Suppressor macrophage treated with lipopolysaccharide for 1 hour (primary cell): ENCODE measurements around the gene SEC24D.
A peak's percentile ranks its signal among the peaks of the same experiment; 100 is the strongest.
"Not testable (repeated sequence)": the region's sequence is repeated elsewhere in the genome, so short reads cannot be mapped to it uniquely, and the experiment has no call there.

Source experiments
- DNase-seq, 3 donors: peaks; one replicate each; pipeline ENCODE4 v3.0.0-alpha.2; 2020 to 2022

SEC24D gene

DNA sequence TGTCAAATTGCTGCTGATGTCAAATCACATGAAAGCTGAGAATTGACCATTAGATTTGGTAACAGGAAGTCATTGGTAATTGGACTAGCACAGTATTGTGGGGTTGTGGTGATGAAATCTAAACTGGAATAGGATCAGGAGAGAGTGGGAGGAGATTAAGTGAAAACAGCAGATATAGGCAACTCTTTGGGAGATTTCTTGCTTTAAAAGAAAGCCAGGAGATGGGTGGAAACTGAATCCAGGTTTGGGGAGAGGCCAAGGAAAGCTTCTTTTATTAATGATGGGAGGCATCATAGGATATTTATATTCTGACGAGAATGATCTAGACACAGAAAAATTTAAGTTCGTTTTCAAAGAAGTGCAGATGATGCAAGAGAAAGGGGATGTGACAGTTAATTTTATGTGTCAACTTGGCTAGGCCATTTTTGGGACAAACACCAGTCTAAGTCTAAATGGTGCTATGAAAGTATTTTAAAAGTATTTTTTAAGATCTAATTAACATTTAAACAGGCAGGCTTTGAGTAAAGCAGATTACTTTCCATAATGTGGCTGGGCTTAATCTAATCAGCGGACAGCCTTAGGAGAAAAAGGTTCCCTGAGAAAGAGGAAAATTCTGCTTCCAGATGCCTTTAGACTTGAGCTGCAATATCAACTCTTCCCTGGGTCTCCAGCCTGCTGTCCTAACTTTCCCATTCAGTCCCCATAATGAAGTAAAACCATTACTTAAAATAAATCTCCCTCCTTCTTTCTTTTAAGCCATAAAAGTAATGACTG, 24.7 kb downstream of the SEC24D start:
- DNase-seq = peak; percentile 62 to 89 (median 63)

DNA sequence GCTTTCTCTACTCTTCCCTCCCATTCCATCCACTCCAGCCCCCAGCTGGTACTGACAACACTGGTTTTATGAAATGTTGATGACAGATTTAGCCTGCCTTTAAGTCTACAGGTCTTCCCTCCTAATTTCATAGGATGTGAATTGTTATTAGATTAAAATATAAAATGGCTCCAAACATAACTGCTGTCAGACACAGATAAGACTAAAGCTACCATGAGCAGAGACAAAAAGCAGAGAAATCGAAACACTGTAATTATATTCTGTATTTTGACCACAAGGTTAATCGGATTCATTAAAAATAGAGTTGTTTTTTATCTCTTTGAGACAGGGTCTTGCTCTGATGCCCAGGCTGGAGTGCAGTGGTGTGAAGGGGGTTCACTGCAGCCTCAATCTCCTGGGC, 28.3 kb downstream of the SEC24D start:
- DNase-seq = no peak

DNA sequence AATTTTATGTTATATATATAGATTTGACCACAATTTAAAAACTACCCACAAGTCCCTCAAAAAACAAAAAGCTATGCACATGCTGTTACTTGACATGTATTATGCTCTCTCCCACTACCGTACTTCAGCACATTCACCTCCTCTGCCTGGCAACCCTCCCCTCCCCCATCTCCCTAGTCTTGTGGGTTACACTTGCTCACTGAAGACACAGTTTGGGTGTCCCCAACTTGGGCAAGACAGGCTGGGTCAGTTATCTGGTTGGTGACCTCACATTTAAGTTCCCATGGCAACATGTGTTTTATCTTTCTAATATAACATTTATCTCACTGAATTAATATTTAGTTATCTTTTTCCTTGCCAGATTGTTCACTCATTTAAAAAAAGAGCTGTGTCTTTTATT, 32.7 kb downstream of the SEC24D start:
- no peak for DNase-seq

GRCh38 chr4:118801895-118802575, 33.9 kb downstream of the SEC24D start:
- DNase-seq = no peak

GRCh38 chr4:118799231-118799942, 36.5 kb downstream of the SEC24D start:
- DNase-seq = no peak

DNA sequence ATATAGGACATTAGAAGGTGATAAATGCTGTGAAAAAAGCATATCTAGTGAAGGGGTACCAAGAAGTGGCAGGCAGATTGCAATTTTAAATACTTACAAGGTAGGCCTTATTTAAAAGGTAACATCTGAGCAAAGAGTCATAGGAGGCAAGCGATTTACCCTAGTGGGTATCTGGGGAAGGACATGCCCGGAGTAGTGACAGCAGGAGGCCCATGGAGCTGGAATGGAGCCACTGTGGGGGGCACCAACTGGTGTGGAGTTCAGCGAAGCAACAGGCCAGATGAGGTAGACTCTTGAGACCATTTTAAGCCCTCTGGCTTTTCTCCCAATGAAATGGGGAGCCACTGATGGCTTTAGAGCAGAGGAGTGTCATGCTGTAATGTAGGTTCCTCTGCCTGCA, 37.3 kb downstream of the SEC24D start:
- no peak for DNase-seq

DNA sequence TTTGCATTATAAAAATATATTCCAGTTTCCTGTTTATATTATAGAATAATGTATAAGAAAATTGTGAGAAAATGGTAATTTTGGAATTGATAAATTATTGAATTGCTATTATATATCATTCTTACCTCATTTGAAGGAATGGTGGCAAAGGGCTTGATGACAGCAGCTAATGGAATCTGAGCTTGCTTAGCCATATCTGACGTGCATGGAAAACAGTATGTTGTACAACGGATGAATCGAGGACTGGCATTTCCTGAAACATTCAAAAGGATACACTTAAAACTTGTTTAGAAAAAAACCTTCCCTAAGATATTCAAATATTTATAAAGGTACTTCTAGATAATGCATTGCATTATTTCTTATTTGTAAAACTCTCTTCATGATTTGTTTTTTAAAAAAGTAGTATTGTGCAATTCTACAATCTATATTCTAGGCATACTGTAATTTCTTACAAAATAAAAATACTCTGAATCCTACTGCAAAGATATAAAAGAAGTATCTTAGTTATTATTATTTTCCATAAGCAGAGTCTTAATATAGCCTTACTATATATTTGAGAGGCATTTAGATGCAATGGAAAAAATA, 38.3 kb downstream of the SEC24D start:
- no peak for DNase-seq

DNA sequence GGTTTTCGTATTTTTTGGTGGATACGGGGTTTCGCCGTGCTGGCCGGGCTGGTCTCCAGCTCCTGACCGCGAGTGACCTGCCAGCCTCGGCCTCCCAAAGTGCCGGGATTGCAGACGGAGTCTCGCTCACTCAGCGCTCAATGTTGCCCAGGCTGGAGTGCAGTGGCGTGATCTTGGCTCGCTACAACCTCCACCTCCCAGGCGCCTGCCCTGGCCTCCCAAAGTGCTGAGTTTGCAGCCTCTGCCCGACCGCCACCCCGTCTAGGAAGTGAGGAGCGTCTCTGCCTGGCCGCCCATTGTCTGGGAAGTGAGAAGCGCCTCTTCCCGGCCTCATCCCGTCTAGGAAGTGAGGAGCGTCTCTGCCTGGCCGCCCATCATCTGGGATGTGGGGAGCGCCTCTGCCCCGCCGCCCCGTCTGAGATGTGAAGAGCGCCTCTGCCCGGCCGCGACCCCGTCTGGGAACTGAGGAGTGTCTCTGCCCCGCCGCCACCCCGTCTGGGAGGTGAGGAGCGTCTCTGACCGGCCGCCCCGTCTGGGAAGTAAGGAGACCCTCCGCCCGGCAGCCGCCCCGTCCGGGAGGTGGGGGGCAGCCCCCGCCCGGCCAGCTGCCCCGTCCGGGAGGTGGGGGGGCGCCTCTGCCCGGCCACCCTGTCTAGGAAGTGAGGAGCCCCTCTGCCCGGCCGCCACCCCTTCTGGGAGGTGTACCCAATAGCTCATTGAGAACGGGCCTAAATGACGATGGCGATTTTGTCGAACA, 44.1 kb downstream of the SEC24D start:
- not testable (repeated sequence) for DNase-seq

- no peak for DNase-seq
Measured at GRCh38 chr4:118790544-118790943, 45.4 kb downstream of the SEC24D start.

GRCh38 chr4:118788911-118789310, 47.0 kb downstream of the SEC24D start:
- no peak for DNase-seq

GRCh38 chr4:118787844-118788380, 48.0 kb downstream of the SEC24D start:
- no peak for DNase-seq

- no peak for DNase-seq
Measured at GRCh38 chr4:118784776-118785175, 51.1 kb downstream of the SEC24D start.

DNA sequence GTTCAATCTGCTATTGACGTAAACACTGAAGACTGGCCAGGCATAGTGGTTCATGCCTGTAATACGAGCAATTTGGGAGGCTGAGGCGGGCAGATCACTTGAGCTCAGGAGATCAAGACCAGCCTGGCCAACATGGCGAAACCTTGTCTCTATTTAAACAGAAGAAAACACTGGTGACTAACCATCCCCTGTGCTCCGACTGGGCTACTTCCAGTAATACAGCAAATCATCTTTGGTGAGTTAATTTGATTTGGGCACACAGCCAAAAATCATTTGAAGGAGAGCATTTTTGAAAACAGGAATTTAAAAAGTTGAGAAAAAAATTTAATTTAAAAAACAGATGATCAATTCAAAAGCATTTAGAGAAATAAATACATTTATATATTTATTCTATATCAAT, 52.0 kb downstream of the SEC24D start:
- DNase-seq = no peak

- DNase-seq = not testable (repeated sequence)
Measured at GRCh38 chr4:118782886-118783285, 53.0 kb downstream of the SEC24D start.

DNA sequence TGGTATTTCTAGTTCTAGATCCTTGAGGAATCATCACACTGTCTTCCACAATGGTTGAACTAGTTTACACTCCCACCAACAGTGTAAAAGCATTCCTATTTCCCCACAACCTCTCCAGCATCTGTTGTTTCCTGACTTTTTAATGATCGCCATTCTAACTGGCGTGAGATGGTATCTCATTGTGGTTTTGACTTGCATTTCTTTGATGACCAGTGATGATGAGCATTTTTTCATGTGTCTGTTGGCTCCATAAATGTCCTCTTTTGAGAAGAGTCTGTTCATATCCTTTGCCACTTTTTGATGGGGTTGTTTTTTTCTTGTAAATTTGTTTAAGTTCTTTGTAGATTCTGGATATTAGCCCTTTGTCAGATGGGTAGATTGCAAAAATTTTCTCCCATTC, 58.3 kb downstream of the SEC24D start:
- DNase-seq = not testable (repeated sequence)

- DNase-seq = not testable (repeated sequence)
Measured at GRCh38 chr4:118776955-118777640, 58.8 kb downstream of the SEC24D start.

DNA sequence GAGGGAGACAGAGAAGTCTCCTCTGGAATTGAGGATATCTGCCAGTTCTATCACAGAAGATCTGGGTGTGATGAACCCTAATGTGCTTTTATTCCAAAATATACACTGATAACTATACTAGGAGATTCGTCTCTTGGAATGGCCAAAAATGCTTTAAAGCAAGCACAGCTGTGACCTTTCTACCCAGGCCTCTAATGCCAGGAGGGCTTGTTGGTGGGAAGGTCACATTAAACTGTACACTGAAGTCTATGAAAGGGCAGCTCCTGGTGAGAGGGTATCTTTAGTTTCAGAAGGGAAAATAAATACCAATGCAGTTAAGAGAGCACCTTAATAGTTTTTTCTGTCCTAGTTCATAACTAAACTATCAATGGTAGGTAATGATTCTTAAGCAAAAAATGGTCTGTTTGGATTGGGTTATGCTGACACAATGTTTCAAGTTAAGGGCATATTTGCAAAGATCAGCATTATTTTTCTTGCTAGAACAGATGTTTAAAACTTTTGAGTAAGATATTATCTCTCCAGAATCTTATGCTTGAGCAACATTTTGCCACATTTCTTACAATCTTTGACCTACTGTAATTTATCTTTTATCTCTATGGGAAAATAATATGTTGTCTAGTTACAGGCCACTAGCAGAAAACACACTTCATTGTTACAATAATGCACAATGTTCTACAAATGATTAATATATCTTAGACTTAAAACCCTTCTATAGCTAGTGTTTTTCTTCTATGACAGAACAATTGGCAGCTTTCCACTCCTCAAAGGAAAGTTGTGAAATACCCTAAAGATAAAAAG, 59.6 kb downstream of the SEC24D start:
- DNase-seq = no peak

- no peak for DNase-seq
Measured at GRCh38 chr4:118775405-118775804, 60.5 kb downstream of the SEC24D start.

DNA sequence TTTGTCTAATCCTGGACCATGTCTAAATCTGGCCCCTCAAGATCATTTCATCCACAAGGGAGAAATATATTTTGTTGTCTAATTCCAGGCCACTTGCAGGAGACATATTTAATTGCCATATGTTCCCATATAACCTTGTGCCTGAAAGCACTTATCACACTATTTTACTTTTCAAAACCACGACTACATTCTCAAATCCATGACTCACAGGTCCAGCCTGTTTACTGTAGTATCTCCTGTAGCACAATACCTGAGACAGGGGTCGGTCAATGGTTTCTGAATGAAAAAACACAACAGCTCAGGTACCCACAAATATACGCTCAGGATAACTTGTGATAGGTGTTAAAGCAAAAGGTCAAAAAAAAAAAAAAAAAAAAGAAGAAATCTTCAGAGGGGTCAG, 60.9 kb downstream of the SEC24D start:
- no peak for DNase-seq

DNA sequence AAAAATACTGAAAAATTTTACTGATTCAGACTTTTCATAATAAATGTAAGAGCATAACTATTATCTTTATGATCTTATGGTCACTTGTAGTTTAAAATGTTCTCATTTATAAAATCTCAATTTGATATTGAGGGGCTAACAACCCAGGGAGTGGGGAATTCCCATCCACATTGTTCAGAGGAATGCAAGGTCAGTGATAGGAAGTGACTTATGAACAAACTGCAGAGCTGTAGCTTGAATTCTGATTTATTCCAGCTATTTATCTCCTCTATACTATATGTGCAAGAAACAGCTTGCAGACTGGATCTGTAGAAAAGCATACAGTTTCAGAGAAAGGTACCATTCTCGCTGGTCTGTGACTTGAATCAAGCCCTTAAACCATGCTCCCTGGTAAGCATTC, 61.6 kb downstream of the SEC24D start:
- DNase-seq = no peak

DNA sequence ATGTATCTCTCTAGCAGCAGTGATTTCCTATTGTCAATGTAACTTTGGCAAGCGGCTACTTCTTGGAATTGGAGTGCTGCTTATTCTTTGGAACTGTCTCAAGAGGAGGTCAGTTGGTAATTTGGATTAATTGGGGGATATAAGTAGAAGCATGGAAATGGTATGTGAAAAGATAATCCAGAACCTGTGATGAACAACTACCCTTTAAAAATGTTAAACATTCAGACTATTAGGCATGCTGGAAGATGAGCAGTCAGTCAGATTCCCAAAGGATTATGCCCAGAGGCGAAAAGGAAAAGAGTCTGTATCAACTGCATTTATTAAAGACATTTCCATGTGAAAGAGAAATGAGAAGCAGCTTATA, 62.5 kb downstream of the SEC24D start:
- no peak for DNase-seq
